LNCaP clone FGC (cell line): ENCODE data around the gene B3GLCT.

ENCODE experiments used
- DNase-seq: peaks from one replicate; pipeline ENCODE4 v3.0.0-alpha.2; 2011; ENCODE audit warnings: low read depth
- H3K4me3 ChIP-seq: 2 replicates; pipeline ENCODE4 v1.5.1; 2011; ENCODE audit warnings: mild to moderate bottlenecking, low read depth, low read length, control low read depth
- CTCF ChIP-seq: IDR thresholded peaks from 2 replicates; pipeline ENCODE4 v1.5.1; 2012; ENCODE audit warnings: mild to moderate bottlenecking; ENCODE audit not compliant: control insufficient read depth, insufficient read depth; ENCODE audit errors: extremely low read depth

Gene B3GLCT

GRCh38 chr13:31267126-31267784 lies 67.5 kb downstream of the B3GLCT start:
- DNase-seq: no peak
- H3K4me3 ChIP-seq: no peak overlapping the region
- no peak for TF ChIP-seq CTCF

GRCh38 chr13:31274390-31274789 lies 74.6 kb downstream of the B3GLCT start:
- DNase-seq: no peak
- no peak overlapping the region for H3K4me3 ChIP-seq
- no peak for TF ChIP-seq CTCF

GRCh38 chr13:31276421-31276820 lies 76.6 kb downstream of the B3GLCT start:
- TF ChIP-seq CTCF: no peak
- no peak for DNase-seq
- no peak overlapping the region for H3K4me3 ChIP-seq

GRCh38 chr13:31278869-31279268 lies 79.1 kb downstream of the B3GLCT start:
- no peak for TF ChIP-seq CTCF
- DNase-seq: no peak
- H3K4me3 ChIP-seq: no peak overlapping the region

GRCh38 chr13:31282741-31283455 lies 83.1 kb downstream of the B3GLCT start:
- no peak for TF ChIP-seq CTCF
- H3K4me3 ChIP-seq: no peak overlapping the region
- no peak for DNase-seq

GRCh38 chr13:31286930-31287329 lies 87.2 kb downstream of the B3GLCT start:
- no peak for DNase-seq
- TF ChIP-seq CTCF: no peak
- H3K4me3 ChIP-seq: no peak overlapping the region
